ENCODE measurements around the gene HMCN2.

The HMCN2 gene, protein sequence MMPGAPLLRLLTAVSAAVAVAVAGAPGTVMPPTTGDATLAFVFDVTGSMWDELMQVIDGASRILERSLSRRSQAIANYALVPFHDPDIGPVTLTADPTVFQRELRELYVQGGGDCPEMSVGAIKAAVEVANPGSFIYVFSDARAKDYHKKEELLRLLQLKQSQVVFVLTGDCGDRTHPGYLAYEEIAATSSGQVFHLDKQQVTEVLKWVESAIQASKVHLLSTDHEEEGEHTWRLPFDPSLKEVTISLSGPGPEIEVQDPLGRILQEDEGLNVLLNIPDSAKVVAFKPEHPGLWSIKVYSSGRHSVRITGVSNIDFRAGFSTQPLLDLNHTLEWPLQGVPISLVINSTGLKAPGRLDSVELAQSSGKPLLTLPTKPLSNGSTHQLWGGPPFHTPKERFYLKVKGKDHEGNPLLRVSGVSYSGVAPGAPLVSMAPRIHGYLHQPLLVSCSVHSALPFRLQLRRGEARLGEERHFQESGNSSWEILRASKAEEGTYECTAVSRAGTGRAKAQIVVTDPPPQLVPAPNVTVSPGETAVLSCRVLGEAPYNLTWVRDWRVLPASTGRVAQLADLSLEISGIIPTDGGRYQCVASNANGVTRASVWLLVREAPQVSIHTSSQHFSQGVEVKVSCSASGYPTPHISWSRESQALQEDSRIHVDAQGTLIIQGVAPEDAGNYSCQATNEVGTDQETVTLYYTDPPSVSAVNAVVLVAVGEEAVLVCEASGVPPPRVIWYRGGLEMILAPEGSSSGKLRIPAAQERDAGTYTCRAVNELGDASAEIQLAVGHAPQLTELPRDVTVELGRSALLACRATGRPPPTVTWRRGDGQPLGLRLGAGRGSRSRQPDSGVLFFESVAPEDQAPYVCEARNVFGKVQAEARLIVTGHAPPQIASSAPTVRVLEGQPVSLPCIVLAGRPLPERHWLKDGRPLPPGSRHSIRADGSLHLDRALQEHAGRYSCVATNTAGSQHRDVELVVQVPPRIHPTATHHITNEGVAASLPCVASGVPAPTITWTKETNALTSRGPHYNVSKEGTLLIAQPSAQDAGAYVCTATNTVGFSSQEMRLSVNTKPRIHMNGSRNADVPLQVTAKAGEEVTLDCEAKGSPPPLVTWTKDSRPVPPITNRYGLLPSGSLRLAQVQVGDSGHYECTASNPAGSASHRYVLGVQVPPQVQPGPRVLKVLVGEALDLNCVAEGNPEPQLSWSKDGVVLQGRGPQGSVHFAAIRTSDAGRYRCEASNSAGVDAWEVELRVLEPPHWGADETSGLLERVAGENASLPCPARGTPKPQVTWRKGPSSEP (N-terminal part only)

DNA sequence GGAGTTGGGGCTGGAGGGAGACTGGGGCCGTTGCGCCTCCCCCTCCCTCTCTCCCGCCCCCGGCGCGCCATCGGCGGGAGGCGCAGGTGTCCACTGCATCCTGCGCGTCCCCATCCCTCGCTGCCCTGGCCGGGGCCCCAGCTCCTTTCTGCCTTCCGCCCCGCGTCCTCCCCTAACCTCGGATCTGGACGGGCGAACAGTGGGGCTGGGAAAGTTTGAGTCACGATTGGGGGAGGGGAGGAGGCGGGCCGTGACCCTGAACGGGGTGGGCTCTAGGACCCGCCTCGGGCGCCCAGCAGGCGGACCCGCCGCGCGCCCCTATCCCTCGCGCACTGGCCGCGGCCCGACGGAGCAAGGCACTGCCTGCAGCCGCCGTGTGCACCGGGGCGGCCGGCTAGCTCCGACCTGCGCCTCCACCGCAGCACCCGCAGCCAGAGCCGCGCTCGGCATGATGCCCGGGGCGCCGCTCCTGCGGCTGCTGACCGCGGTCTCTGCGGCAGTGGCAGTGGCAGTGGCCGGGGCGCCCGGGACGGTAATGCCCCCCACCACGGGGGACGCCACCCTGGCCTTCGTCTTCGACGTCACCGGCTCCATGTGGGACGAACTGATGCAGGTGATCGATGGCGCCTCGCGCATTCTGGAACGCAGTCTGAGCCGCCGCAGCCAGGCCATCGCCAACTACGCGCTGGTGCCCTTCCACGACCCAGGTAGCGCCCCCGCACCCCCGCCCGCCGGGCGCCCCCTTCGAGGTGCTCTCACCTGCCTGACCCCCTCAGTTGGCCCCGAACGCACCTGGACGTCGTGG, at the start of gene HMCN2:
Gene HMCN2 (plus strand): TSS at position 330 of the 805 bp plus-strand sequence. CDS start 119 bp downstream, at position 449.
- no peak for DNase-seq

- no peak for DNase-seq
Measured at GRCh38 chr9:130217838-130218237, 47.7 kb upstream of the HMCN2 start.

- DNase-seq = no peak
Measured at GRCh38 chr9:130219661-130220096, 45.9 kb upstream of the HMCN2 start.

- DNase-seq = no peak
Measured at GRCh38 chr9:130220352-130220751, 45.2 kb upstream of the HMCN2 start.

- DNase-seq = no peak
Measured at GRCh38 chr9:130222833-130223232, 42.7 kb upstream of the HMCN2 start.

GRCh38 chr9:130225071-130225470, 40.5 kb upstream of the HMCN2 start:
- DNase-seq = no peak

- DNase-seq = no peak
Measured at GRCh38 chr9:130225586-130225985, 40.0 kb upstream of the HMCN2 start.

DNA sequence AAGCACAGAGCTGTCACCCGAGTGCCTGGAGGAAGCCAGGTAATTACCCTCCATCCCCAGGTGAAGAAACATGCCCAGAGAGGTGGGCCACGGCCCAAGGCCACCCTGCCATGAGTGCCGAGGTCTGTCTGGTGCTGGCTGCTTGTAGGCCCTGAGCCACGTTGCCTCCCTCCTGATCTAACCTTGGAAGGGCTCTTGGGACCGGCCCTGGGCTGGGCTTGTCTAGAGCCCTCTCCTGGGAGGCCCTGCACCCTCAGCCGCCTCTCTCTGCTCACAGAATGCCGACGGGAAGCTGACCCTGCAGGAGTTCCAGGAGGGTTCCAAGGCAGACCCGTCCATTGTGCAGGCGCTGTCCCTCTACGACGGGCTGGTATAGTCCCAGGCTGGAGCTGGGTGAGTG, 39.4 kb upstream of the HMCN2 start:
- no peak for DNase-seq

DNA sequence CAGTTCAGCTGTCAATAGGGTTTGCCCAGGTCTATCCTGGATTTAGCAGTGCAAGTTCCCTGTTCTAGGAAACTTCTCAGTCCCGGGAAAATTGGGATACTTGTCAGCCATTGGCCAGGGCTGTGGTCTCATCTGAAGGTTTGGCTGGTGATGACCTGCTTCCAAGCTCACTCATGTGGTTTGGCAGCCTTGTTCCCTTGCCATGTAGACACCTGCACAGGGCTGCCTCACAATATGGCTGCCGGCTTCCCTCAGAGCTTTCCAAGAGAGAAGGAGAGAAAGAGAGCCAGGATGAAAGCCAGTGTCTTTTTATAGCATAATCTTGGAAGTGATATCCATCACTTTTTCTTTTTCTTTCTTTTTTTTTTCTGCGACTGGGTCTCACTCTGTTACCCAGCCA, 37.7 kb upstream of the HMCN2 start:
- DNase-seq = no peak

DNA sequence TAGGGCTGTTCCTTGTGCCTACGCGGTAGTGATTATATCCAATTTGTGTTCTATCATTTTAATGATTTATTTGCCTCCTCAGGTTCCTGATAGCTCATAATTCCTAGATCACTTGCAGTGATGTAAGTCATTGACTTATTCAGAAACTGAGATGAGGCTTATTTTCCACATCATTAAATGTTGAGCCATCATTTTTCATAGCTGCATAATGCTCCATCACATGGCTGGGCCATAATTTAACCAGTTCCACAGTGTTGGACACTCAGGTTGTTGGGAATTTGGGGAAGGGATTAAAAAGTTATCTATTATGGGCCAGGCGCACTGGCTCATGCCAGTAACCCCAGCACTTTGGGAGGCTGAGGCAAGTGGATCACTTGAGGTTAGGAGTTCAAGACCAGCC, 35.8 kb upstream of the HMCN2 start:
- DNase-seq = no peak

- no peak for DNase-seq
Measured at GRCh38 chr9:130230631-130231030, 34.9 kb upstream of the HMCN2 start.

DNA sequence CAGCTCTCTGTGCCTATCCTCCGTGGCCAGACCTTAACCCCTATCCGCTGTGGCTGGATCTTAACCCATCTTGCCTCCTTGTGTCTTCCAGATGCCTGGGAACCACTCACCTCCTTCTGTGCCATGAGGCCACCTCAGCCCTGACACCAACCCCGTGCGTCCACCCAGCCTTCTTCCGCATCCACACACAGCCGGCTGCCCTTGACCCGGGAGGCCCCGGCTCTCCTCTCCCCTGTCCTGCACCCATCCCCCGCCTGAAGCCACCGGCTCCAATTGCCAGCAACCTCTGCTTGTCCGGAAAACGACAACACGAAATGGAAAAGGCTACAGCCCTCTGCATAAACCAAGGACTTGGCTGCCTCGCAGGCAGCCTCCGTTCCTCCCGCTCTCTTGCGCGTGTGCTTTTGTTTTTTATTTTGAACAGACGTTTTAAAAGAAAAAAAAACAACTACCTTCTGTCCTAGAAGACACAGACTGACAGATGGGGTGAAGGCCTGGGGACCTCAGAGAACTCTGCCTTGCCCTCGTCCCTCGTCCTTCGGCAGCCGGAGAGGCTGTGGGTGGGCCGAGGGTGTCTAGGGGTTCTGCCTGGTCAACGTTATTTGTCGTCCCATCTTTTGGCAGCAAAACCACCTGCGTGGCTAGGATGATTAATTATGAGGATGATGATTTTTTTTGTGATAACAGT, 32.5 kb upstream of the HMCN2 start:
- no peak for DNase-seq

GRCh38 chr9:130233587-130233945, 32.0 kb upstream of the HMCN2 start:
- DNase-seq = no peak

- DNase-seq = no peak
Measured at GRCh38 chr9:130234340-130235260, 31.0 kb upstream of the HMCN2 start.

DNA sequence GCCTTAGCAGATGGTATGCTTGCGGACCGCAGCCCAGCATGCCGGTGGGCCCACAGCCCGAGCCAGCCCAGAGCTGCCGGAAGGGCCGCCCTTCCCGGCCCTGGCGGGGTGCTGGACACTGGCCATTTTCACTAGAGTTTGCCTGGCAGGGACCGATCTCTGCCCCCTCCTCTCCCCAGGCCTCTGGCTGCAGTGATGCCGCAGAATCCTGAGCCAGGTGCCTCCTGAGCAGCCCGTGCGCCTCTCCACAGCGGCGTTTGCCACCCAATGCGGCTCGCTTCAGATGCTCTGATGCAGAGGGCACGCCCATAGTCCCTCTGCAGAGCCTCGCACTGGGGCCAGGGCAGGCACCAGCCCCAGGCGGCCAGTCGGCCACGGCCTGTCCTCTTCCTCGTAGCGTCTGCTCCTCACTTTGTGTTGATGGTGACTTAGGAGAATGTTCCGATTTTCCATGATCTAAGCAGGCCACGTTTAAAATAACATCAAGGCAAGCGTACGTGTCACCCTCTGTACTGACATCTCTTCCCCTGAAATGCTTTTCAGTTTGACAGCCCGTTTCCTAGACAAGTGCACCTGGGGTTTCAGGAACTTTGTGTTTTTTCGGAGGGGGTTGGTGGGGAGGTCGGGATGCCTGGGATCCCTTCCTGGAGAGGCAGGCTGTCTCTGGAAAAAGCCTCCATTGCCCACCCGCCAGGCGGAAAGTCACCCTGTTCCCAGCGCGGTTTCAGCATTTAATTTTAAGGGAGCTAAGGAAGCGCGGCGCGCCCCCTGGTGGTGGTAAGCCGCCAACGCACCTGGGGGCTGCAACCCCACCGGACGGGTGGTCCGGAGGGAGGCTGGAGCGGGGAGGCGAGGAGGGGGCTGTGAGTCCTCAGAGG, 29.8 kb upstream of the HMCN2 start:
- peak; percentile 74 for DNase-seq

- DNase-seq = no peak
Measured at GRCh38 chr9:130236436-130236985, 29.0 kb upstream of the HMCN2 start.

- no peak for DNase-seq
Measured at GRCh38 chr9:130237076-130237475, 28.5 kb upstream of the HMCN2 start.

- DNase-seq = peak; percentile 27
Measured at GRCh38 chr9:130237763-130238524, 27.6 kb upstream of the HMCN2 start.

Data from stimulated activated CD4-positive, alpha-beta T cell treated with anti-CD3 and anti-CD28 coated beads, Interleukin-15, amount 100 ng/mL, for 24 hours (primary cell).